ENCODE data around the gene PIEZO2.

PIEZO2 gene

DNA sequence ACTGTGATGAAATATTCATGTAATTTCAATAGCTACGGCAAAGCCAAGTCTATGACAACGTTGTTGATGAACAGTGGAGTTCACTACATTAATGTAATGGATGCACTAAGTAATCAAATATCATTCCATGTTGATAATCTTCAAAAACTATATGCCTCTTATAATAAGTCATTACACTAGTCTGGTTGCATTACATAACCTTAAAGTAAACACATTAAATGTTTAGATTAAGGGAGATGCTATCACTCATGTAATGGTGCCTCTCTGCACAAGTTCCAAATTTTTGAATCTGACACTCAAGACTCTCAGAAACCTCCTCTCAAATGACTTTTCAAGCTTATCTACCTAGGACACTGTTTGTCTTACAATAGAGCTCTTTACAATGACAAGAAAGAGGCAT lies 35.4 kb downstream of the PIEZO2 start:
- H3K36me3 Mint-ChIP-seq (ENCODE audit: low read depth), result no peaks in the 10 kb centered on the region
- TF ChIP-seq, protein P1, sequence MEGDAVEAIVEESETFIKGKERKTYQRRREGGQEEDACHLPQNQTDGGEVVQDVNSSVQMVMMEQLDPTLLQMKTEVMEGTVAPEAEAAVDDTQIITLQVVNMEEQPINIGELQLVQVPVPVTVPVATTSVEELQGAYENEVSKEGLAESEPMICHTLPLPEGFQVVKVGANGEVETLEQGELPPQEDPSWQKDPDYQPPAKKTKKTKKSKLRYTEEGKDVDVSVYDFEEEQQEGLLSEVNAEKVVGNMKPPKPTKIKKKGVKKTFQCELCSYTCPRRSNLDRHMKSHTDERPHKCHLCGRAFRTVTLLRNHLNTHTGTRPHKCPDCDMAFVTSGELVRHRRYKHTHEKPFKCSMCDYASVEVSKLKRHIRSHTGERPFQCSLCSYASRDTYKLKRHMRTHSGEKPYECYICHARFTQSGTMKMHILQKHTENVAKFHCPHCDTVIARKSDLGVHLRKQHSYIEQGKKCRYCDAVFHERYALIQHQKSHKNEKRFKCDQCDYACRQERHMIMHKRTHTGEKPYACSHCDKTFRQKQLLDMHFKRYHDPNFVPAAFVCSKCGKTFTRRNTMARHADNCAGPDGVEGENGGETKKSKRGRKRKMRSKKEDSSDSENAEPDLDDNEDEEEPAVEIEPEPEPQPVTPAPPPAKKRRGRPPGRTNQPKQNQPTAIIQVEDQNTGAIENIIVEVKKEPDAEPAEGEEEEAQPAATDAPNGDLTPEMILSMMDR (IDR thresholded peaks at IDR 0.05; ENCODE audit: unreplicated experiment in 3 of 3), result no peak
- no peaks in the 10 kb centered on the region for H3K9me3 Mint-ChIP-seq
- H3K27me3 Mint-ChIP-seq (ENCODE audit: low read depth), result no peaks in the 10 kb centered on the region
- H3K27ac Mint-ChIP-seq, result no peak overlapping the region
- H3K4me1 Mint-ChIP-seq, result no peaks in the 10 kb centered on the region
- no peak overlapping the region for H3K4me3 Mint-ChIP-seq

DNA sequence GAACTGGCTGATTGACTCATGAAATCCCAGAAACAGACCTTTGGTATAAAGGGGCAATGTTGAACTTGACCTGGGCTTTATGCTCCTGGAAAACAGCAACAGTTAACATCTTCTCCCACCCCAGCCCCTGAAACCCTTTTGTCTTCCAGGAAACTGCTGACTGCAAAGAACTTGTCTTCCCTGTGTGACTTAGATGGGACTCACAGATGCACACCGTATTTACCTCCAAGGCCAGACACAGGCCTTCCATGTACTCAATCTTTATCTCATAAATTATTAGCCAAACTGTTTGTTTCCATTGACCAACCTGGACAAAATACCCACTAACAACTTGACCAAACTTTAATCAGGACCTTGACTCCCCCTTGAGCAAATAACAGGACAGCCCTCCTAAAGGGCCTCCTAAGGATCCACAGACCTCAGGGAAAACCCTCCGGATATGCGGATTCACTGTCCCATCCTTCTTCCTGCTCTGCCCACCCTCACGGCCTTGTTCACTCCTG lies 36.3 kb downstream of the PIEZO2 start:
- Mint-ChIP-seq H3K27me3 (ENCODE audit: low read depth) (no peaks in the 10 kb centered on the region), H3K36me3 (ENCODE audit: low read depth) (no peaks in the 10 kb centered on the region), H3K4me1 (peaks cover under 1% of the 10 kb centered on the region), H3K4me3 (no peak overlapping the region), H3K9me3 (no peaks in the 10 kb centered on the region), H3K27ac (no peak overlapping the region)
- TF ChIP-seq, protein P1 (IDR thresholded peaks at IDR 0.05; ENCODE audit: unreplicated experiment in 3 of 3), result no peak

DNA sequence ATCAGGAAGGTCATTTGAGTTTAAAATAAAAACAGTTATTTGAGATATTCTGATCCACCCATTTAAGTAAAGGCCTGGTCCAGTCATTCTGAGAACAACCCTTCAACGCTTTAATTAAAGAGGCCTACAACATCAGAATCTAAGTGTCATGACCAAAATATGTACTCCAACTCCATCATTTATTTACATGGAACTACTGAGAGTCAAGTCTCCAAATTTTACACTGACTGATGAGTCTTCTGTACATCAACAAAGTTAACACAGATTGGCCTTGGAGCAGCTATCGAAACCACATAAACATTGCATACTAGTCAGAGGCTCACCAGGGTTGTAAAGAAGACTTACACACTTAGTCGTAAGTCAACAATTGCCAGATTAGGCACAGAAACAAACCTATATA lies 37.1 kb downstream of the PIEZO2 start:
- peaks cover 4% of the 10 kb centered on the region for H3K4me1 Mint-ChIP-seq
- TF ChIP-seq, protein P1 (IDR thresholded peaks at IDR 0.05; ENCODE audit: unreplicated experiment in 3 of 3), result no peak
- no peak overlapping the region for H3K27ac Mint-ChIP-seq
- no peaks in the 10 kb centered on the region for H3K36me3 Mint-ChIP-seq (ENCODE audit: low read depth)
- no peak overlapping the region for H3K4me3 Mint-ChIP-seq
- no peaks in the 10 kb centered on the region for H3K27me3 Mint-ChIP-seq (ENCODE audit: low read depth)
- no peaks in the 10 kb centered on the region for H3K9me3 Mint-ChIP-seq

DNA sequence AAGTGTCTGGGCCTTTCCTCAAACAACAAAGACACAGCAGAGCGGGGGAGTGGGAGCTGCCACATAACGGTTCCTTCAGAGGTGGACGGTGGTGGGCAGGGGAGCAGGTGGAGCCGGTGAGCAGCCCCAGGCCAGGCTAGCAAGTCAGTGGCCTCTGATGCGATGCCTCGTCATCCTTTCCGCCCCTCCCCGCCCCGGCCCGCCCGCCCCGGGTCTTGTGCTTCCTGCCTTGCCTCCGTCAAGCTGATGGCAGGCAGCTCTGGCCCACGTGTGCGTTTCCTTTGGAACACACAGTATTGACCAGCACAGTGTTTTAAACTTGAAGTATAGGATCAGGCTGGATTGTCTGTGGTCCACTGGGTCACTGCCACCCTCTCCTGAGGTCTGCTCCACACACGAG lies 38.9 kb downstream of the PIEZO2 start:
- no peak overlapping the region for H3K27ac Mint-ChIP-seq
- peaks cover 6% of the 10 kb centered on the region for H3K4me1 Mint-ChIP-seq
- TF ChIP-seq, protein P1 (IDR thresholded peaks at IDR 0.05; ENCODE audit: unreplicated experiment in 3 of 3), result no peak
- H3K9me3 Mint-ChIP-seq, result no peaks in the 10 kb centered on the region
- no peak overlapping the region for H3K4me3 Mint-ChIP-seq
- H3K27me3 Mint-ChIP-seq (ENCODE audit: low read depth), result no peaks in the 10 kb centered on the region
- H3K36me3 Mint-ChIP-seq (ENCODE audit: low read depth), result no peaks in the 10 kb centered on the region

DNA sequence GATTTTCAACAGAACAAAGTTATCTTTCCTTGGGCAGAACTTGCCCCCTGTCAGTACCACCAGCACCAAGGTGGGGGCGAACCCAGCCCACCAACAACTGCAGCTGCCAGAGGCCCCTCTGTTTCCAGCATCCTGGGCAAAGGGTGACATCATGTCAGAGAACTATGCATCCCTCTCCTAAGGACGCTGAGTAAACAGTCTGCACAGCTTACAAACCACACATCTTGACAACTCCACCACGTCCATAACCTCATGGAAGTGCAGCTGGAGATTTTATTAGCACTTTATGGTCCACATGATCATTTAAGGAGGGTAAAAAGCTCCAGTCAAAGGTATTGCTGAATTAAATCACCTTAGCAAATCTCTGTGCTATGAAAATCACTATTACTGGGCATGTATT lies 40.4 kb downstream of the PIEZO2 start:
- H3K27ac Mint-ChIP-seq, result no peak overlapping the region
- TF ChIP-seq, protein P1 (IDR thresholded peaks at IDR 0.05; ENCODE audit: unreplicated experiment in 3 of 3), result no peak
- H3K36me3 Mint-ChIP-seq (ENCODE audit: low read depth), result no peaks in the 10 kb centered on the region

DNA sequence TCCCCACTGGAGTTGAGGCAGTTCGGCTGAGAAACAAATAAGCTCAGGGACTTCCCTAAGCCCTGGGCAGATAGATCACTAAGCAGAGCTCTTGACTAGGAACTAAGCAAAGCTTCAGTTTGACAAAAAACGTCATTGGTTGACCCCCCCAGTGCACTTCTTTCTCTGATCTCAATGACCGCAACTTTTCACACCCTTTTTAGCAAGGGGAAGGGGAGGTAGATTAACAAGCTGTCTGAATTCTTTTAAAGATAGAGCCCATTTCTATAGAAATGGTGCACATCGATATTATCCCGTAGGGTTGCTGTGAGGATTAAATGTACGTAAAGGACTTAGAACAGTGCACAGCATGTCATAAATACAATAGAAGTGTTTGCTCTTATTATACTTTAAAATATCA lies 42.5 kb downstream of the PIEZO2 start:
- Mint-ChIP-seq H3K4me1 (peaks cover 14% of the 10 kb centered on the region), H3K36me3 (ENCODE audit: low read depth) (no peaks in the 10 kb centered on the region), H3K27me3 (ENCODE audit: low read depth) (no peaks in the 10 kb centered on the region), H3K27ac (no peak overlapping the region), H3K9me3 (no peaks in the 10 kb centered on the region), H3K4me3 (no peak overlapping the region)
- TF ChIP-seq, protein P1 (IDR thresholded peaks at IDR 0.05; ENCODE audit: unreplicated experiment in 3 of 3), result no peak

More for the DNA sequence above, 40.4 kb downstream of the PIEZO2 start:
- Mint-ChIP-seq H3K4me3 (no peak overlapping the region), H3K9me3 (no peaks in the 10 kb centered on the region), H3K4me1 (peaks cover 12% of the 10 kb centered on the region), H3K27me3 (ENCODE audit: low read depth) (no peaks in the 10 kb centered on the region)

All from nephron (organoid).